Muscle of leg (tissue), 11 donors: Measurements from ENCODE around the gene GRIK1. TPM values are rescaled to one million over a fixed set of nuclear protein-coding genes. Genes with fewer than 3 reads are reported as not detected.

ENCODE experiments used
- DNase-seq: peaks from one replicate; pipeline ENCODE4 v3.0.0; 2013
- H3K27ac ChIP-seq: one replicate; pipeline ENCODE4 v1.5.1; 2013; ENCODE audit warnings: mild to moderate bottlenecking, low read length, control low read depth
- H3K27me3 ChIP-seq: one replicate; pipeline ENCODE4 v1.6.1; 2013; ENCODE audit warnings: low read length; ENCODE audit not compliant: control insufficient read depth, insufficient read depth
- H3K36me3 ChIP-seq: one replicate; pipeline ENCODE4 v1.6.1; 2013; ENCODE audit warnings: low read length; ENCODE audit not compliant: control insufficient read depth, insufficient read depth
- H3K4me1 ChIP-seq: one replicate; pipeline ENCODE4 v1.6.1; 2013; ENCODE audit warnings: low read length; ENCODE audit not compliant: control insufficient read depth, insufficient read depth
- H3K4me3 ChIP-seq: one replicate; pipeline ENCODE4 v1.5.1; 2013; ENCODE audit warnings: low read length, control low read depth
- H3K9me3 ChIP-seq: replicated peaks from 2 replicates; pipeline ENCODE4 v1.6.1; 2013; ENCODE audit warnings: low read depth, low read length; ENCODE audit not compliant: control insufficient read depth
- WGBS: methylation state at CpG from one replicate; pipeline ENCODE4 v1.1.5; 2013; ENCODE audit warnings: missing lambda C conversion rate; ENCODE audit not compliant: insufficient coverage; 5-methylcytosine and 5-hydroxymethylcytosine counted together
- polyA plus RNA-seq, 8 donors: library from polyadenylated mRNA; unstranded; fragments of 120-200 nt; gene quantifications; one replicate each; pipeline versions ENCODE4 v1.2.1 to v1.2.3, GENCODE V29; 2013; ENCODE audit warnings: inconsistent platforms in 1 of 8, low replicate concordance in 1 of 8; ENCODE audit not compliant: insufficient read length in 8 of 8, insufficient read depth in 1 of 8
- total RNA-seq: library from RNA; stranded (reverse); fragments of 120-200 nt; gene quantifications from one replicate; pipeline ENCODE4 v1.2.4, GENCODE V29; 2013

GRIK1 gene
- total and polyA plus RNA-seq, 9 donors = 0.25 to 2.1 (median 0.39) TPM

GRCh38 chr21:29797155-29797554, 142.6 kb downstream of the GRIK1 start:
- DNase-seq = no peak
- WGBS = no CpG with 5 or more reads among the region's 3 CpGs
- Histone ChIP-seq H3K36me3 (no peaks in the 10 kb centered on the region), H3K4me3 (no peak overlapping the region), H3K27ac (no peak overlapping the region), H3K4me1 (no peaks in the 10 kb centered on the region), H3K27me3 (no peaks in the 10 kb centered on the region), H3K9me3 (no peaks in the 10 kb centered on the region)

- Histone ChIP-seq H3K9me3 (no peaks in the 10 kb centered on the region), H3K4me3 (no peak overlapping the region), H3K4me1 (no peaks in the 10 kb centered on the region), H3K36me3 (no peaks in the 10 kb centered on the region), H3K27ac (no peak overlapping the region), H3K27me3 (no peaks in the 10 kb centered on the region)
- DNase-seq = no peak
- WGBS = no CpG with 5 or more reads among the region's 4 CpGs
Observed at GRCh38 chr21:29793712-29794111, 146.1 kb downstream of the GRIK1 start.

GRCh38 chr21:29789393-29789792, 150.4 kb downstream of the GRIK1 start:
- H3K27me3 ChIP-seq = no peaks in the 10 kb centered on the region
- no peaks in the 10 kb centered on the region for H3K36me3 ChIP-seq
- H3K4me3 ChIP-seq = no peak overlapping the region
- no peak for DNase-seq
- H3K4me1 ChIP-seq = no peaks in the 10 kb centered on the region
- no peaks in the 10 kb centered on the region for H3K9me3 ChIP-seq
- no peak overlapping the region for H3K27ac ChIP-seq
- 92% methylated on average over 1 of the region's 3 CpGs for WGBS

GRCh38 chr21:29788752-29789151, 151.0 kb downstream of the GRIK1 start:
- no peak overlapping the region for H3K4me3 ChIP-seq
- no peaks in the 10 kb centered on the region for H3K27me3 ChIP-seq
- no CpG with 5 or more reads among the region's 2 CpGs for WGBS
- no peak overlapping the region for H3K27ac ChIP-seq
- no peak for DNase-seq
- no peaks in the 10 kb centered on the region for H3K36me3 ChIP-seq
- H3K4me1 ChIP-seq = no peaks in the 10 kb centered on the region
- H3K9me3 ChIP-seq = no peaks in the 10 kb centered on the region

GRCh38 chr21:29787361-29787909, 152.4 kb downstream of the GRIK1 start:
- Histone ChIP-seq H3K36me3 (no peaks in the 10 kb centered on the region), H3K27ac (no peak overlapping the region), H3K27me3 (no peaks in the 10 kb centered on the region), H3K9me3 (no peaks in the 10 kb centered on the region), H3K4me1 (no peaks in the 10 kb centered on the region), H3K4me3 (no peak overlapping the region)
- WGBS = no CpG with 5 or more reads among the region's 5 CpGs
- no peak for DNase-seq

- Histone ChIP-seq H3K9me3 (no peaks in the 10 kb centered on the region), H3K4me1 (no peaks in the 10 kb centered on the region), H3K27ac (no peak overlapping the region), H3K27me3 (no peaks in the 10 kb centered on the region), H3K36me3 (no peaks in the 10 kb centered on the region), H3K4me3 (no peak overlapping the region)
- DNase-seq = no peak
- no CpG with 5 or more reads among the region's 4 CpGs for WGBS
Observed at GRCh38 chr21:29786496-29787360, 153.1 kb downstream of the GRIK1 start.

- no peaks in the 10 kb centered on the region for H3K36me3 ChIP-seq
- DNase-seq = no peak
- no peaks in the 10 kb centered on the region for H3K9me3 ChIP-seq
- no peaks in the 10 kb centered on the region for H3K4me1 ChIP-seq
- H3K27me3 ChIP-seq = no peaks in the 10 kb centered on the region
- H3K27ac ChIP-seq = no peak overlapping the region
- H3K4me3 ChIP-seq = no peak overlapping the region
- WGBS = no CpG with 5 or more reads among the region's 2 CpGs
Observed at GRCh38 chr21:29777160-29777559, 162.6 kb downstream of the GRIK1 start.

GRCh38 chr21:29775462-29775861, 164.3 kb downstream of the GRIK1 start:
- Histone ChIP-seq H3K4me1 (no peaks in the 10 kb centered on the region), H3K27ac (no peak overlapping the region), H3K27me3 (no peaks in the 10 kb centered on the region), H3K9me3 (no peaks in the 10 kb centered on the region), H3K36me3 (no peaks in the 10 kb centered on the region), H3K4me3 (no peak overlapping the region)
- no CpG with 5 or more reads among the region's 1 CpG for WGBS
- peak; percentile 32 for DNase-seq

GRCh38 chr21:29771491-29772066, 168.2 kb downstream of the GRIK1 start:
- no peak overlapping the region for H3K4me3 ChIP-seq
- no peak for DNase-seq
- H3K4me1 ChIP-seq = no peaks in the 10 kb centered on the region
- no peaks in the 10 kb centered on the region for H3K27me3 ChIP-seq
- WGBS = 89% methylated on average over 3 of the region's 4 CpGs
- no peak overlapping the region for H3K27ac ChIP-seq
- no peaks in the 10 kb centered on the region for H3K36me3 ChIP-seq
- H3K9me3 ChIP-seq = no peaks in the 10 kb centered on the region

GRCh38 chr21:29763674-29764073, 176.1 kb downstream of the GRIK1 start:
- H3K4me3 ChIP-seq = no peak overlapping the region
- no peaks in the 10 kb centered on the region for H3K9me3 ChIP-seq
- no peaks in the 10 kb centered on the region for H3K36me3 ChIP-seq
- H3K27ac ChIP-seq = no peak overlapping the region
- H3K4me1 ChIP-seq = no peaks in the 10 kb centered on the region
- no peaks in the 10 kb centered on the region for H3K27me3 ChIP-seq
- DNase-seq = peak; percentile 13
- WGBS = 100% methylated on average over 1 of the region's 4 CpGs
